Measurements from ENCODE around the gene LEMD2.

DNA sequence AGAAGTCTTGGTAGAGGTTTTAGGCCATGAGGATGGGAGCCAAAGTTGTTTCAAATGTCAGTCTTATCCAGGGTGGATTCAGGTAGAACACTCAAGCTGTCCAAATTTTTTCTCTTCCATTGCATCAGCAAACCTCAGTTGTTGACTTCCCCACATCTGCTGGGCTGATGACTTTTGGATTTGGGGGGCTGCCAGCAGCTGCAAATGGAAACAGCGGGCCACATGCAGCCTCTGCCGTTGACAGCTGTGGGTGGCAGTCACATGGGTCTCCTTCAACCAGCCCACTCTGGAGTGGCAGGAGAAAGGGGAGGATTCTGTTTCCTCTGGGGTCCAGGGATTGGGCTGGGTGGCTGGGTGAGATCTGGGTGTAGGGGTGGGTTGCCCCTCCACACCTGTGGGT is 20.7 kb upstream of the LEMD2 start:
- TF ChIP-seq, protein P1, sequence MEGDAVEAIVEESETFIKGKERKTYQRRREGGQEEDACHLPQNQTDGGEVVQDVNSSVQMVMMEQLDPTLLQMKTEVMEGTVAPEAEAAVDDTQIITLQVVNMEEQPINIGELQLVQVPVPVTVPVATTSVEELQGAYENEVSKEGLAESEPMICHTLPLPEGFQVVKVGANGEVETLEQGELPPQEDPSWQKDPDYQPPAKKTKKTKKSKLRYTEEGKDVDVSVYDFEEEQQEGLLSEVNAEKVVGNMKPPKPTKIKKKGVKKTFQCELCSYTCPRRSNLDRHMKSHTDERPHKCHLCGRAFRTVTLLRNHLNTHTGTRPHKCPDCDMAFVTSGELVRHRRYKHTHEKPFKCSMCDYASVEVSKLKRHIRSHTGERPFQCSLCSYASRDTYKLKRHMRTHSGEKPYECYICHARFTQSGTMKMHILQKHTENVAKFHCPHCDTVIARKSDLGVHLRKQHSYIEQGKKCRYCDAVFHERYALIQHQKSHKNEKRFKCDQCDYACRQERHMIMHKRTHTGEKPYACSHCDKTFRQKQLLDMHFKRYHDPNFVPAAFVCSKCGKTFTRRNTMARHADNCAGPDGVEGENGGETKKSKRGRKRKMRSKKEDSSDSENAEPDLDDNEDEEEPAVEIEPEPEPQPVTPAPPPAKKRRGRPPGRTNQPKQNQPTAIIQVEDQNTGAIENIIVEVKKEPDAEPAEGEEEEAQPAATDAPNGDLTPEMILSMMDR (IDR thresholded peaks at IDR 0.05): no peak
- TF ChIP-seq POLR2A (IDR thresholded peaks at IDR 0.05): no peak
